HepG2 (cell line): ENCODE results near the gene BMERB1. TPM values are rescaled to one million over a fixed set of nuclear protein-coding genes. Genes with fewer than 3 reads are reported as not detected.

Source experiments
- ATAC-seq: fragments of 200-7000 bp; cut with Tn5 transposase; 3 replicates; pipeline ENCODE4 v1.9.1; 2020; ENCODE audit warnings: mild to moderate bottlenecking, moderate library complexity
- BruUV-seq: library from RNA; stranded (reverse); fragments of 400-500 nt; replicated peaks from 2 replicates; lab custom pipeline; 2021; lab: Mats Ljungman, UMichigan
- CTCF ChIA-PET: fragments of 300-600 bp; formaldehyde crosslinking; extraction: SDS; loops from one replicate; lab custom pipeline; 2021; ENCODE audit warnings: low total read pairs, inconsistent platforms, low intra/inter-chr PET ratio; lab: Yijun Ruan, JAX
- POLR2A ChIA-PET: fragments of 350-600 bp; sonication (Branson Sonifier 250); formaldehyde crosslinking; loops from one replicate; lab custom pipeline; 2020; ENCODE audit warnings: antibody characterized with exemption, inconsistent platforms; lab: Yijun Ruan, JAX
- DNase-seq: peaks from one replicate; pipeline ENCODE4 v3.0.0-alpha.2; 2015; ENCODE audit warnings: low spot score
- FAIRE-seq: peaks from 3 replicates; lab custom pipeline; 2011; peaks lifted over from hg19 to GRCh38; lab: Jason Lieb, UNC
- H2AFZ ChIP-seq: one replicate; pipeline ENCODE4 v1.6.1; 2011; ENCODE audit warnings: low read length, inconsistent platforms
- H3K27ac ChIP-seq: fragments of 300-600 bp; 3 replicates; pipeline ENCODE4 v1.8.0; 2011; ENCODE audit warnings: mixed run types, mild to moderate bottlenecking, mixed read lengths, low read length, inconsistent platforms; ENCODE audit not compliant: insufficient read depth; ENCODE audit errors: extremely low read length
- H3K27me3 ChIP-seq, 2 experiments: fragments of 200-600 bp in 1 of 2; 2 replicates in 1 of 2; 3 replicates in 1 of 2; pipeline versions ENCODE4 v1.6.0 to v1.8.0; 2011; ENCODE audit warnings: low read length in 2 of 2, mild to moderate bottlenecking in 2 of 2, moderate library complexity in 2 of 2, inconsistent platforms in 1 of 2; ENCODE audit not compliant: insufficient read depth in 2 of 2, control insufficient read depth in 1 of 2
- H3K36me3 ChIP-seq, 2 experiments: fragments of 200-600 bp in 1 of 2; replicated peaks in 1 of 2; 2 replicates in 1 of 2; 3 replicates in 1 of 2; pipeline versions ENCODE4 v1.5.1 to v1.8.0; 2011; ENCODE audit warnings: low read length in 2 of 2, inconsistent platforms in 1 of 2; ENCODE audit not compliant: insufficient read depth in 2 of 2, control insufficient read depth in 1 of 2
- H3K4me1 ChIP-seq: 2 replicates; pipeline ENCODE4 v1.5.1; 2012; ENCODE audit warnings: low read length, inconsistent platforms; ENCODE audit not compliant: insufficient read depth
- H3K4me2 ChIP-seq: 2 replicates; pipeline ENCODE4 v1.6.0; 2011; ENCODE audit warnings: low read depth, low read length, inconsistent platforms
- H3K4me3 ChIP-seq, 3 experiments: fragments of 200-600 bp in 1 of 3; sonication (generic), shearing (Covaris generic) in 1 of 3; replicated peaks in 1 of 3; 2 replicates each; pipeline ENCODE4 v1.5.1; 2011 to 2016; ENCODE audit warnings: low read length in 3 of 3, inconsistent platforms in 2 of 3, low read depth in 2 of 3, mild to moderate bottlenecking in 2 of 3, control low read depth in 1 of 3, mixed read lengths in 1 of 3; ENCODE audit not compliant: insufficient read depth in 1 of 3
- H3K79me2 ChIP-seq: one replicate; pipeline ENCODE4 v1.6.1; 2011; ENCODE audit warnings: low read length, inconsistent platforms; ENCODE audit not compliant: insufficient read depth
- H3K9ac ChIP-seq: 2 replicates; pipeline ENCODE4 v1.6.0; 2011; ENCODE audit warnings: mild to moderate bottlenecking, low read depth, low read length, inconsistent platforms; ENCODE audit not compliant: insufficient read depth
- H3K9me3 ChIP-seq: 2 replicates; pipeline ENCODE4 v1.5.1; 2012; ENCODE audit warnings: mild to moderate bottlenecking, low read length
- H4K20me1 ChIP-seq: 2 replicates; pipeline ENCODE4 v1.6.0; 2011; ENCODE audit warnings: inconsistent platforms, mild to moderate bottlenecking, low read length, moderate library complexity; ENCODE audit not compliant: insufficient read depth
- MXI1 ChIP-seq: IDR thresholded peaks from 3 replicates; pipeline ENCODE4 v1.6.1; 2012; ENCODE audit warnings: low read depth, low read length, inconsistent platforms, borderline replicate concordance
- NKX3-1 ChIP-seq: sonication (generic); formaldehyde crosslinking; IDR thresholded peaks from 2 replicates; pipeline ENCODE4 v1.5.0; 2020; ENCODE audit warnings: missing genetic modification reagents
- RXRA ChIP-seq: sonication (generic); formaldehyde crosslinking; IDR thresholded peaks from 2 replicates; pipeline ENCODE4 v1.5.1; 2020; ENCODE audit warnings: missing genetic modification reagents
- SKI ChIP-seq: fragments of 450-650 bp; IDR thresholded peaks from one replicate; pipeline ENCODE4 v1.6.1; 2018; ENCODE audit warnings: mild to moderate bottlenecking; ENCODE audit not compliant: partially characterized antibody
- SP5 ChIP-seq: IDR thresholded peaks from 2 replicates; pipeline ENCODE4 v1.6.1; 2016; ENCODE audit warnings: low read depth, borderline replicate concordance
- U2AF2 ChIP-seq: fragments of 200-400 bp; formaldehyde crosslinking; IDR thresholded peaks from 2 replicates; pipeline ENCODE4 v1.6.1; 2017; ENCODE audit warnings: low read depth, mild to moderate bottlenecking, low read length
- ZNF75D ChIP-seq: sonication (generic); formaldehyde crosslinking; IDR thresholded peaks from 2 replicates; pipeline ENCODE4 v1.8.1; 2023; ENCODE audit warnings: missing genetic modification reagents, mild to moderate bottlenecking, borderline replicate concordance
- ZNF891 ChIP-seq: sonication (generic); formaldehyde crosslinking; IDR thresholded peaks from 2 replicates; pipeline ENCODE4 v1.5.0; 2020; ENCODE audit warnings: mild to moderate bottlenecking, missing genetic modification reagents
- WGBS: methylation state at CpG from one replicate; pipeline ENCODE4 v1.1.6; 2017; ENCODE audit warnings: low lambda C conversion rate; 5-methylcytosine and 5-hydroxymethylcytosine counted together
- in situ Hi-C: cut with HindIII; loops from 2 replicates; pipeline ENCODE4 v1.10.0; 2017; ENCODE audit warnings: low pct_unique_long_range_greater_than_20kb; ENCODE audit not compliant: extremely low pct_ligation_motif_present
- intact Hi-C: fragments of 100-400 bp; cut with micrococcal nuclease; formaldehyde crosslinking; loops from one replicate; pipeline ENCODE4 v1.10.0; 2022; ENCODE audit not compliant: unreplicated experiment
- polyA plus RNA-seq, 8 experiments: library from polyadenylated mRNA; depleted of rRNA in 3 of 8; stranded (reverse) in 7 of 8; unstranded in 1 of 8; fragments of >200 nt; fragmentation: Illumina TruSeq in 4 of 8; extraction: Trizol in 4 of 8; gene quantifications; 2 replicates each; pipeline versions ENCODE4 v1.2.1 to v1.2.3, GENCODE V29; 2011 to 2016; ENCODE audit warnings: low read depth in 4 of 8, missing spikeins in 1 of 8, mixed read lengths in 1 of 8; ENCODE audit not compliant: insufficient read depth in 1 of 8
- total RNA-seq, 5 experiments: library from RNA; depleted of rRNA; stranded (reverse); fragments of >200 nt; fragmentation: Illumina TruSeq; extraction: Trizol; gene quantifications; 2 replicates each; pipeline ENCODE4 v1.2.3, GENCODE V29; 2016; ENCODE audit warnings: low read depth in 1 of 5
- TF ChIP-seq, protein P1 (sequence below): sonication (generic); formaldehyde crosslinking; IDR thresholded peaks from 2 replicates; pipeline ENCODE4 v1.8.0; 2022; ENCODE audit warnings: missing genetic modification reagents, low read depth, mild to moderate bottlenecking, borderline replicate concordance
- TF ChIP-seq, protein P2 (sequence below): sonication (generic); formaldehyde crosslinking; IDR thresholded peaks from 2 replicates; pipeline ENCODE4 v1.8.1; 2023; ENCODE audit warnings: missing genetic modification reagents, mild to moderate bottlenecking, borderline replicate concordance

BMERB1 gene
- total and polyA plus RNA-seq, 2 of the 13 experiments (the other 11 are each of a cell fraction or from before 2014, with no cell fraction given) = 1.4 TPM

GRCh38 chr16:15464401-15465186 lies 30.2 kb downstream of the BMERB1 start:
- WGBS = 76% methylated on average over 4 of the region's 4 CpGs
- CTCF ChIA-PET = no interaction called here
- ATAC-seq (no peak), DNase-seq (no peak), FAIRE-seq (no peak)
- H3K27me3 ChIP-seq = no peaks in the 10 kb centered on the region
- in situ Hi-C loops (loop anchor here (5.0 kb wide), 1 partner anchor 37 kb away; no protein-coding TSS in a partner anchor), intact Hi-C loops (no loop called here)
- no peak overlapping the region for H3K27ac ChIP-seq
- TF ChIP-seq, protein P1, sequence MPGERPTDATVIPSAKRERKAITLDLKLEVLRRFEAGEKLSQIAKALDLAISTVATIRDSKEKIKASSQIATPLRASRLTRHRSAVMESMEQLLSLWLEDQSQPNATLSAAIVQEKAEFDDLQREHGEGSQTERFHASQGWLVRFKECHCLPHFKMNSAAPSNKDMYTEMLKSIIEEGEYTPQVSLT (CRISPR knock-in tag) = no peak
- TF ChIP-seq SP5 = no peak
- TF ChIP-seq, protein P2, sequence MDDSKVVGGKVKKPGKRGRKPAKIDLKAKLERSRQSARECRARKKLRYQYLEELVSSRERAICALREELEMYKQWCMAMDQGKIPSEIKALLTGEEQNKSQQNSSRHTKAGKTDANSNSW (CRISPR knock-in tag) = no peak
- no peak for TF ChIP-seq ZNF75D (CRISPR knock-in tag)
- TF ChIP-seq ZNF891 (CRISPR knock-in tag) = no peak
- no peaks in the 10 kb centered on the region for H3K9me3 ChIP-seq
- H4K20me1 ChIP-seq = no peaks in the 10 kb centered on the region
- H3K79me2 ChIP-seq = no peaks in the 10 kb centered on the region
- H3K4me2 ChIP-seq = no peak overlapping the region
- POLR2A ChIA-PET = no interaction called here
- H3K4me1 ChIP-seq = no peaks in the 10 kb centered on the region
- H2AFZ ChIP-seq = no peak overlapping the region
- H3K4me3 ChIP-seq = no peak overlapping the region
- no TSS peak for BruUV-seq
- no peaks in the 10 kb centered on the region for H3K36me3 ChIP-seq
- no peak overlapping the region for H3K9ac ChIP-seq

DNA sequence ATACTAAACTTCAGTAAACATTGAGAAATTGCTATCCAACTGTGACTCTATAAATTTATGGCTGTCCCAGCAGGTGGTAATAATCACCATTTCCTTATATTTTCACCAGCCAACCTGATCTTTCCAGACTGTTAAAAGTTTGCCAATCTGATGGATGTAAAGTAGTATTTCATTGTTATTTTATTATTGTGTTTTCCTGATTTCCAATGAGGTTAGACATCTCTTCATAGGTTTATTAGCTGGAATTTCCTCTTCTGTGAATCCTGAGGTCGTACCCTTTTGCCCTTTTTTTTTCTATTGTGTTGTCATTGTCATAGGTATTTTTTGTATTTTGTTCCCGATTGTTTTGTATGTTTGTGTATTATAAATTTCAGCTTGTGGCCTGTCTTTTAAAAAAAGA lies 31.7 kb downstream of the BMERB1 start:
- POLR2A ChIA-PET = no interaction called here
- FAIRE-seq (no peak), DNase-seq (no peak), ATAC-seq (no peak)
- Histone ChIP-seq H3K27ac (no peak overlapping the region), H2AFZ (no peak overlapping the region), H3K9me3 (no peaks in the 10 kb centered on the region), H3K79me2 (no peaks in the 10 kb centered on the region), H3K4me1 (no peaks in the 10 kb centered on the region), H3K4me2 (no peak overlapping the region), H3K9ac (no peak overlapping the region), H4K20me1 (no peaks in the 10 kb centered on the region), H3K27me3 (no peaks in the 10 kb centered on the region), H3K36me3 (no peaks in the 10 kb centered on the region), H3K4me3 (no peak overlapping the region)
- 48% methylated on average over 2 of the region's 2 CpGs for WGBS
- CTCF ChIA-PET = interaction anchor here (3.1 kb wide), 1 partner anchor 39 kb away, joined by 28 read pairs; no protein-coding TSS in a partner anchor
- intact Hi-C loops = no loop called here
- BruUV-seq = no TSS peak
- TF ChIP-seq RXRA (CRISPR knock-in tag) (no peak), U2AF2 (no peak), MXI1 (no peak), SKI (no peak), NKX3-1 (CRISPR knock-in tag) (no peak)
- in situ Hi-C loops = loop anchor here (5.0 kb wide), 1 partner anchor 39 kb away; no protein-coding TSS in a partner anchor
